Activated CD8-positive, alpha-beta memory T cell treated with anti-CD3 and anti-CD28 coated beads, Interleukin-2, amount 50 U/mL, for 24 hours (primary cell): ENCODE measurements around the gene KRTAP5-6.

Experiments
- DNase-seq: peaks from one replicate; pipeline ENCODE4 v3.0.0-alpha.2; 2020; ENCODE audit errors: extremely low read depth

The KRTAP5-6 gene

DNA sequence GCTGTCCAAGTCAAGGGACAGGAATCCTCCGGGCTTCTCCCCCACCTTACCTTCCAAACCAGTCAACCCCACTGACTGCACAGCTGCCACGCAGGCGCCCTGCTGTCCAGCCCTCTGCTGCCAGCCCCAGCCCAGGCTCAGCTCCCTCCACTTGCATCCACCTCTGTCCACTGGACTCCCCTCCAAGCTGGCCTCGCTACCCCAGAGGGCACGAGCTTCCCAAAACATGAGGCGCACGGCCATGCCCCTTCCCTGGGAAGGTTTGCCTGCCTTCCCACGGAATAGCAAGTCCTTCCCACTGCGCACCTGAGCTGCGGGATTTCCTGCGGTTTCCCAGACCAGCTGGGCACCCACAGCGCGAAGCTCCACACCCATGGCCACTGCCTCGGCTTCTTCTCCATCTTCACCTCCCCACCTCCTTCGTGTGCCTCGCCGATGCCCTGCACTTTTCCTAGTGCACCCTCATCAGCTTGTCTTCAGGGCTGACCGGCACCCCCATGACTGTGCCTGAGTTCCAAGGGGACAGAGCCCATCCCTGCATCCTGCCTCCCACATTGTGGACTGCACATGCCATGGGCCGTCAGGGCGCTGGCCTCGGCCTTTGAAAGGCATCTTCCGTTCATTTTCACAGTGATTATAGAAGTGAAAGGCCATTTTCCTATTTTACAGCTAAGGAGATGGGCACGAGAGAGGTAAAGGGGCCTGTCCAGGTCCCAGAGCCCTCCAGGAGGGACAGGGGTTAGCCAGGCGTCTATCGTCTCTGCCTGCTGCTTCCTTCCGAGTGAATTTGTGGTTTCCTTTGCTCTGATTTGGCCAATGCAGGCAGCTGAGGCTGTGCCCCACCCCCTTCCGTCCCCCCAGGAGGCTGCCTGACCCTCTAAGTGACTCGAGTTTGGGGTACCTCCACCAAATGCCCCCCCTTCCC is 37.0 kb downstream of the KRTAP5-6 start:
- no peak for DNase-seq

DNA sequence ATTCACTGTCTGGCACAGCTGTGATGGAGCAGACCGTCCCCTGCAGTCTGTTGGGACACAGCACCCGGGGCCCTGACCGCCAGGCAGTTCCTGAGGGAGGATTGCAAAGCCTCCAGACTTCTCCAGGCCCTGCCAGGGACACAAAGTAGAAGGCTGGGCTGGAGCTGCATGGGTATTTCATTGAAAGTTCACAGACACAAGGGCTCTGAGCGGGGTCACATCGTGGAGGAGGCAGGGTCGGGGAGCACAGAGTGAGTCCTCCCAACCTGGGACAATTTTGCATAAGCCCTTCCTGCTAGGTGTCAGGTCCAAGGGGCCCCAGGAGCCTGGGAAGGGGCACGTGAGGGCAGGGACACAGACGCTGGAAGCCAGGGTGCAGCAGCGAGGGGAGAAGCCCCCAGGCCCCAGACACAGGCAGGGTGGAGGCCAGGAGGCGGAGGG is 37.7 kb downstream of the KRTAP5-6 start:
- DNase-seq: no peak

- no peak for DNase-seq
Observed at GRCh38 chr11:1735271-1735670, 38.3 kb downstream of the KRTAP5-6 start.

- no peak for DNase-seq
Observed at GRCh38 chr11:1736447-1736992, 39.5 kb downstream of the KRTAP5-6 start.

DNA sequence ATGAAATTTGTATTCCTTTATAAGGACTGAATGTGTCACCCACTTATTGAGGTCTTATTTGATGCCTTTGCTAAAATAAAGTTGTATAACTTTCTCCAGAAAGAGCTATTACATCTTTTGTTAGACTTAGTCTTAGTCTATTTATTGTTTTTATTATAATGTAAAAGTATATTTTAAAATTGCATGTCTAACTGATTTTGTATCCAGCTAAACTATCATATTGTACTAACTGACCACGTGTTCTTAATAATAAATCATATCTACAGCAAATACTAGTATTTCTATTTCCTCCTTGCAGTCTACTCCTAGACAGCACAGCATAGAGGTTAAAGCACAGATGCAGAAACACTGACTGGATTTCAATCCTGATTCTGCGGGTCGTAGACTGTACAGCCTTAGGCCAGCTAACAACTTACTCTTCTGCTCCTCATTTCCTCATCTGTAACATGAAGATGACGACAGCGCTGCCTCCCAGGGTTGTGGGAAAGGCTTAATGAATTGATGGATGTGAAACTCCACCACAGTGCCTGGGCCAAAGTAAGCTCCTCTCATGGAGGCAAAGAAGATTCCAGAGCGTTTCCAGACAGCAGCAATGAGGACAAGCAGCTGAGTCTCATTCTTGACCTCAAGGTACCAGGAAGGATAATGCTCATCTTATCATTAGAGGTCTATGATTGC is 40.2 kb downstream of the KRTAP5-6 start:
- DNase-seq: no peak

- no peak for DNase-seq
Observed at GRCh38 chr11:1738380-1738779, 41.4 kb downstream of the KRTAP5-6 start.

DNA sequence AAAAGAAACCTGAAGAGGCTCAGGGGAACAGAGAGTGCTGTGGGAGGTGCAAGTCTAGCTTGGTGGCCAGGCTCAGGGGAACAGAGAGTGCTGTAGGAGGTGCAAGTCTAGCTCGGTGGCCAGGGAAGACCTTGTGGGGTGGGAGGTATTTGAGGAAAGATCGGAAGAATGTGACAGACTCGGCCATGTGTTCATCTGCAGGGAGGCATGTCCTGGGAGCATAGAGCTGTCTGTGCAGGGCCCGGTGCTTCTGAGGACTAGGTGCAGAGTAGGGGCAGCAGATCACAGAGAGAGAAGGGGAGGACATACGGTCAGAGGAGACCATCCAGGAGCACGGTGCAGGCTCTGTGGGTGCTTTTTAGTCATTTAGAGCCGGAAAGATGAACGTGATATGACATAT is 42.6 kb downstream of the KRTAP5-6 start:
- no peak for DNase-seq

DNA sequence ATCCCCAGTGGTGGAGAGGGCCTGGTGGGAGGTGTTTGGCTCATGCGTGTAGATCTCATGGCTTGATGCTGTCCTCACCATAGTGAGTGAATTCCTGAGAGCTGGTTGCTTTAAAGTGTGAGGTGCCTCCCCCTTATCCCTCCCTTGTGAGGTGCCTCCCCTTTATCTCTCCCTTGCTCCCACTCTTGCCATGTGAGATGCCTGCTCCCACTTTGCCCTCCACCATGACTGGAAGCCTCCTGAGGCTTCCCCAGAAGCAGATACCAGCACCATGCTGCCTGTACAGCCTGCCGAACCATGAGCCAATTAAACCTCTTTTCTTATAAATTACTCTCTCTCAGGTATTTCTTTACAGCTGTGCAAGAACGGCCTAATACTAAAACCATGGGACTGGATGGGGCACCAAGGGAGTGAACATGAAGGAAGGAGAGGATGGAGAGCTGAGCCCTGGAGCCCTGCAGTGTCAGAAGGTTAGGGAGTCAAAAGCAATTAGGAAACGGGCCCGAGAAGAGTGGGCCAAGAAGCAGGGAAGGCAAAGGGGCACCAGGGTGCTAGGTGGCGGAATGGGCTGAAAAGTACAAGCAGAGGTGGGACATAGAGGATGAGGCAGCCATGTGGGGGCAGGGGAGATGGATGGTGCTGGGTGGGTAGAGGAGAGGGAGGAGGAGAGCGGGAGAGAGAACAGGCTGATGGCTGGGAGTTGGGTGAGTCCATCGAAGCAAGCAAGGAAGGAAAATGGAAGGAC is 44.0 kb downstream of the KRTAP5-6 start:
- DNase-seq: no peak

DNA sequence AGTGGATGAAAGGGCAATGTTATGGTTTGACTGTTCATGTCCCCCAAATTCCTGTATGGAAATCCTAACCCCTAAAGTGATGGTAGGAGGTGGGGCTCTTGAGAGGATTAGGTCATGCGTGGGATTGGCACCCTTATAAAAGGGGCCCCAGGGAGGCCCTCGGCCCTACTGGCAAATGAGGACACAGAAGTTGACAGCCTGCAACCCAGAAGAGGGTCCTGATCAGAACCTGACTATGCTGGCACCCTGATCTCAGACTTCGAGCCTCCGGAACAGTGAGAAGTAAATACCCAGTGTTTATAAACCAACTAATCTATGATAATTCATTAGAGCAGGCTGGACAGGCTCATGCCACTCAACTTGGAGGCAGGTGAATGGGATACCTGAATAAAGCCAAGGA is 44.7 kb downstream of the KRTAP5-6 start:
- DNase-seq: no peak

DNA sequence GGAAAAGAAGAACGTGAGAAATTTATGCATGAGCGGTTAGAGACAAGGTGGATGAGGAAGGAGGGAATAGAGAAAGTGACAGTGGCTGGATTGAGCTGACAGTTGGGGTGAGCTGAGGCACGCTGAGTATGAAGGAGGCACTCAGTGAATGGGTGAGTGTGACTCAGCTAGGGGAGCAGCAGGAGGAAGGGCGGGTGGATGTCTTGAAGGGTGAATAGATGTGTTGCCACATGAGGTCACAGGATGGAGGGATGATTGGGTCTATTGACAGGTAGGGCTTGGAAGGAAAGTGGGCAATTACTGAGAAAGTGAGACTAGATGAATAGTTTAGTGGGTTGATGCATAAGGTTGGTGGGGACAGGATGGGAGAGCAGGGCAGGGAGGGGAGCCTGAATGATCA is 45.4 kb downstream of the KRTAP5-6 start:
- DNase-seq: no peak

- no peak for DNase-seq
Observed at GRCh38 chr11:1742869-1743584, 46.0 kb downstream of the KRTAP5-6 start.

DNA sequence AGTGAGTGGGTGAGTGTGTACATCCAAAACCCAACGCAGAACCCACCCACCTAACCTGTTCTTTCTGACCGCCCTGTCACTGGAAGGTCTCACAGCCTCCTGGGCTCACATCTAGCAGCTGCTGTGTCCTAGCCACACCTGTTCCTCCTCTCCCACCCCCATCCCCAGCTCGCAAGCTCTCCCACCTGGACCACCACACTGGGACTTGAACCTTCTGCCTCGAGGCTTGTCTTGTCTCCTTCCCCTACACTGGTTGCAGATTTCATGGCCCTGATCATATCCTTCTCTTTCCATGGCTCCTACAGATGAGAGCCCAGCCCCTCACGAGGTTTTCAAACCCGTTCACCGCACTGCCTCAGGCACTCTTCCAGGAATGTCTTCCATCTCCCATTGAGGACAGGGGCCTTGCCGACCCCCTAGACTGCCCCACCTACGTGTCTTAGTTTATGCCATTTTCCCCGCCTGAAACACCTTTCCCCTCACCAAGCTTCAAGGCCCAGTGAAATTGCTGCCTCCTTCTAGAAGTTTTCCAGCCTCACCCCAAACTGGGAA is 46.7 kb downstream of the KRTAP5-6 start:
- DNase-seq: no peak

DNA sequence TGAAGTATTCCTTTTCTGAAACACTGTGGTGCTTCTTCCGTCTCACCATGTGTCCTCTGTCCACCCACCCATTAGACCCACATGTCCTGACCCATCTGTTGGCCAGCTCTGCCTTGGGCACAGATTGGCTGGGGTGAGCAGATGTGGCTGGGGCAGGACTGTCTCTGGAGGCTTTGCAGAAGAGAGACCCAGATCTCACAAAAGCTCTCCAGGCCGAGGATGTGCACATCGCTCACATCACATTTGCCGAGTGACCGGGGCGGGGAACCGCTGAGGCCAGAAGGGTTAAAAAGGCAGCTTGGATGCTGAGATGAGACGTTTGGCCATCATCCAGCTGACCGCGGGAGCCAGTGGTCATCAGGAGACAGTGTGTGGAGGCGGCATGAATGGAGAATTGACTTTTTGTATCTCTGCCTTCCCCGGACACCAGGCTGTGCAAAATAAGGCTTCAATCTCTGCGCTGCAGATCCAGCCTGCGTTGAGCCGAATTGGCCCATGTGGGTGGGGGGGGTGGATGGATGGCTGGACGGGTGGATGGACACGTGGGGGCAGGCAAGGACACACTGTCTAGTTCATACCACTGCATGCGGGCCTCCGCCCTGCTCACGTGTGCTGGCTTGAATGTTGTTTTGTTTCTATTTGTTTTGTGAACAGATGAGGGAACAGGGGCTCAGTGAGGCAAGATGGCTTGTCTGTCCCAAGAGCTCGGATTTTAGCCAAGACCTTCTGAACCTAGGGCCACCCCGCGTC is 47.3 kb downstream of the KRTAP5-6 start:
- DNase-seq: no peak

DNA sequence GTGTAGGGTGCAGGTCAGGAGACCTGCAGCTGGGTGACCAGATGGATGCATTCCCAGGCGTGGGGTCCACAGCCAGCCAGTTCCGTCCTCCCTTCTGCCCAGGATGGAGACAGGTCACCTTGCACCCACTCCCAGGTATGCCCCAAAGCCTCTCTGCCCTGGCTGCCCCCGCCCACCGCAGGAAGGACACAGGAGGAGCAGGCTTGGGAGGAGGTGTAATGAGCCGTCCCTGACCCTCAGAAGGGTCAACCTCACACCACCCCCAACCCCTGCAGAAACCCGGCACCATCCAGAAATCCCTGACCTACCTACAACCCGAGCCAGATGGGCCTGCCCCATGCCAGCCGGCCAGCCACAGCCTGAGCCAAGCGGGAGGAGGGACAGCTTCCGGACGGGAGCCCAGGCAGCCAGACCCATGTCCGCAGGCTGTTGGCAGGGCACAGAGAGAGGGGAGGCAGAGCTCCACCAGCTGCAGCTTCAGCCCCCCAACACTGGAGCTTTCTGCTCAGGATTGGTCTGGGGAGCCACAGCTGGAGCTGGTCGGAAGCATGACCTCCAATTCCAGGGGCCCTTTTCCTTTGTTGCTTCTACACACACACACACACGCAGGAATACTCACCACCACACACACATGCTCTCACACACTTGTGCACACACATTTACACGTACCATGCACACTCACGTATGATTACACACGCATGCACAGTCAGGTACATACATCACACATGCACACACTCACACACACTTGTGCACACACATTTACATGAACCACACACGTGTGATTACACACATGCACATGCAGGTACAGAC is 48.1 kb downstream of the KRTAP5-6 start:
- no peak for DNase-seq

GRCh38 chr11:1745701-1746320 is 48.8 kb downstream of the KRTAP5-6 start:
- DNase-seq: no peak

DNA sequence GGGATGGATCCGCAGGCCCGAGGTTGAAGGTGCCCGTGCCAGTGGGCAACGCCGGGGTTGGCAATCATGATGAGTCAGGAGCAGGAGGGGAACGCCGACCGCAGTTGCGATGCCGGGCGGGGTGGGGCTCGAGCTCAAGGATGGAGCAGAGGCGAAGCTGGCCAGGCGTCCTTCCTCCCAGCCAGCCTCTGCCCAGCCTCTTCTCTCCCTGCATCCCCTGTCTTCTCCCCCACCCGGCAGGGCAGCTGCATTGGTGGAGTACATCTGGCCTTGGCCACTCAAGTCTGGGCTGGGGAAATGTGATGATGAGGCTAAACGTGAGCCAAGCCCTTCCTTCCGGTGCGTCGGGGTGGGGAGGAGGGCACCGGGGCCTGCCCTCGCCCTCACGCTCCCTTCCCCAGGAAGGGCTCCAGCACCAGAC is 49.5 kb downstream of the KRTAP5-6 start:
- DNase-seq: no peak

DNA sequence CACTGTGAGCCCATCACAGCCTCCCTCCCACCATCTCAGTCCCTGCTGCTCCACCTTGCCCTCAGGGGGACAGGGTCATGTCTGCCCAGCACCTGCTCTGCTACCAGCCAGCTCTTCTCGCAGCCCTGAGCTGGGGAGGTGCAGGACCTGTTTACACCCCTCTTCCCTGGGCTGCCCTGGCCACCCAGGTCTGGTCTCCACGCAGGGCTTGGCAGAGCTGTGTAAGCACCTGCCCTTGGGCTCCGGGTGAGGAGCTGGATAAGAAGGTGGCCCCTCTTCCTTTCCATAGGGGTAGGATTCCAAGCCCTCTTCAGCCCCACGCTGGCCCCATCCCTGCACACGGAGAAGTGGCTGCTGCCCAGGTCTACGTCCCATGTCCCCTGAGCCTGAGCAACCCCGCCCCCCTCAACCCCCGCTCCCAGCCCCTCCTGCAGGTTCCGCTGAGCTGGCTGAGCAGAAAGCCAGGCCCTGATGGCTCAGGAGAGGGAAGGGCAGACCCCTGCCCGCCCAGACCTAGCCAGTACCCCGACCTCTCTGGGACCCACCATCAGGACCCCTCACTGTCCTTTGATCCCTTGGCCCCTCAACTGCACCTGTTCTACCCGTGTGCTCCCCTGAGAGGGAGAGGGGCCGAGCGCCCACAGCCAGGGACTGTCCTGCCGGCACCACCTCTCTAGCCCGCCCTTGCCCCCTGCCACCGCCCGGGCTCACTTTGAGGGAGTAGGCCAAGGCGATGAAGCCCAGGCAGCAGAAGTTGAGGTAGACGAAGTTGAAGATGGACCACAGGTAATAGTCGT is 50.2 kb downstream of the KRTAP5-6 start:
- no peak for DNase-seq
